Neural cell (in vitro differentiated cells): ENCODE results near the gene RAD51B. TPM values are rescaled to one million over a fixed set of nuclear protein-coding genes. Genes with fewer than 3 reads are reported as not detected.

Experiments used
- H2AFZ ChIP-seq: fragments of 200-600, 300-800 bp; sonication (generic), shearing (Covaris generic); 2 replicates; pipeline ENCODE4 v1.6.0; 2014; ENCODE audit warnings: low read depth, mild to moderate bottlenecking, antibody characterized with exemption, low read length, moderate library complexity
- H3F3A ChIP-seq: fragments of 200-600 bp; shearing (Covaris generic); 2 replicates; pipeline ENCODE4 v1.6.1; 2016; ENCODE audit warnings: mild to moderate bottlenecking, moderate library complexity, mixed read lengths, antibody characterized with exemption, low read length; ENCODE audit not compliant: insufficient read depth, poor library complexity, severe bottlenecking
- H3K27ac ChIP-seq: fragments of 200-600, 300-800 bp; sonication (generic), shearing (Covaris generic); 2 replicates; pipeline ENCODE4 v1.5.1; 2014; ENCODE audit warnings: mild to moderate bottlenecking, low read length, moderate library complexity
- H3K27me3 ChIP-seq: fragments of 300-800, 200-600 bp; sonication (generic), shearing (Covaris generic); 2 replicates; pipeline ENCODE4 v1.6.0; 2014; ENCODE audit warnings: mild to moderate bottlenecking, low read depth, low read length, moderate library complexity; ENCODE audit not compliant: insufficient read depth
- H3K36me3 ChIP-seq: fragments of 300-800, 200-600 bp; sonication (generic), shearing (Covaris generic); 2 replicates; pipeline ENCODE4 v1.5.1; 2014; ENCODE audit warnings: mild to moderate bottlenecking, antibody characterized with exemption, low read length, moderate library complexity; ENCODE audit not compliant: insufficient read depth
- H3K4me2 ChIP-seq: fragments of 300-800, 200-600 bp; sonication (generic), shearing (Covaris generic); 2 replicates; pipeline ENCODE4 v1.6.0; 2014; ENCODE audit warnings: mild to moderate bottlenecking, low read length
- H3K4me3 ChIP-seq: fragments of 300-800, 200-600 bp; sonication (generic), shearing (Covaris generic); 2 replicates; pipeline ENCODE4 v1.5.1; 2014; ENCODE audit warnings: mild to moderate bottlenecking, low read length, moderate library complexity
- H3K79me2 ChIP-seq: fragments of 200-600 bp; shearing (Covaris generic); replicated peaks from 2 replicates; pipeline ENCODE4 v1.6.0; 2014; ENCODE audit warnings: mild to moderate bottlenecking, low read length, moderate library complexity; ENCODE audit not compliant: insufficient read depth
- H3K9ac ChIP-seq: fragments of 300-800, 200-600 bp; sonication (generic), shearing (Covaris generic); 2 replicates; pipeline ENCODE4 v1.6.1; 2016; ENCODE audit warnings: mild to moderate bottlenecking, low read length, mixed read lengths
- H3K9me2 ChIP-seq: fragments of 200-600 bp; shearing (Covaris generic); 2 replicates; pipeline ENCODE4 v1.6.1; 2016; ENCODE audit warnings: mild to moderate bottlenecking, low read length, mixed read lengths; ENCODE audit not compliant: insufficient read depth
- H3K9me3 ChIP-seq: fragments of 200-600, 300-800 bp; sonication (generic), shearing (Covaris generic); 2 replicates; pipeline ENCODE4 v1.6.1; 2016; ENCODE audit warnings: mild to moderate bottlenecking, mixed run types, low read length, moderate library complexity, mixed read lengths
- H4K20me1 ChIP-seq: fragments of 200-600 bp; shearing (Covaris generic); 2 replicates; pipeline ENCODE4 v1.6.1; 2016; ENCODE audit warnings: mild to moderate bottlenecking, mixed run types; ENCODE audit not compliant: insufficient read depth
- CTCF ChIP-seq: fragments of 450-650 bp; IDR thresholded peaks from 2 replicates; pipeline ENCODE4 v1.5.1; 2014; ENCODE audit warnings: antibody characterized with exemption, mild to moderate bottlenecking, moderate library complexity; ENCODE audit not compliant: poor library complexity, severe bottlenecking
- EP300 ChIP-seq: fragments of 450-650 bp; conservative IDR thresholded peaks from 2 replicates; pipeline ENCODE4 v1.6.1; 2014; ENCODE audit warnings: antibody characterized with exemption, mild to moderate bottlenecking, moderate library complexity; ENCODE audit not compliant: poor library complexity, severe bottlenecking
- EZH2 ChIP-seq: fragments of 200-600, 300-800 bp; shearing (Covaris generic), sonication (generic); IDR thresholded peaks from 2 replicates; pipeline ENCODE4 v1.6.1; 2014; ENCODE audit warnings: antibody characterized with exemption, low read length, borderline replicate concordance, mild to moderate bottlenecking; ENCODE audit not compliant: insufficient read depth, poor library complexity, severe bottlenecking
- MXI1 ChIP-seq: fragments of 450-650 bp; conservative IDR thresholded peaks from 2 replicates; pipeline ENCODE4 v1.6.1; 2014; ENCODE audit warnings: antibody characterized with exemption, mild to moderate bottlenecking; ENCODE audit not compliant: poor library complexity, severe bottlenecking
- POLR2AphosphoS5 ChIP-seq: IDR thresholded peaks from 2 replicates; pipeline ENCODE4 v1.6.1; 2012
- RAD21 ChIP-seq: fragments of 450-650 bp; conservative IDR thresholded peaks from 2 replicates; pipeline ENCODE4 v1.6.1; 2014; ENCODE audit warnings: antibody characterized with exemption, mild to moderate bottlenecking, moderate library complexity
- REST ChIP-seq: IDR thresholded peaks from 2 replicates; pipeline ENCODE4 v1.6.1; 2012; ENCODE audit warnings: borderline replicate concordance
- SMC3 ChIP-seq: fragments of 450-650 bp; conservative IDR thresholded peaks from 2 replicates; pipeline ENCODE4 v1.6.1; 2014; ENCODE audit warnings: antibody characterized with exemption, mild to moderate bottlenecking, moderate library complexity; ENCODE audit not compliant: poor library complexity
- TAF1 ChIP-seq: IDR thresholded peaks from 2 replicates; pipeline ENCODE4 v1.6.1; 2012; ENCODE audit warnings: low read depth
- polyA plus RNA-seq: library from polyadenylated mRNA; depleted of rRNA; stranded (reverse); fragments of >200 nt; gene quantifications from 2 replicates; pipeline ENCODE4 v1.2.3, GENCODE V29; 2014

The RAD51B gene
- polyA plus RNA-seq, 1 donor from 2014 or later: 3.1 TPM

- no peak overlapping the region for H2AFZ ChIP-seq
- TF ChIP-seq SMC3: no peak
- TF ChIP-seq REST: no peak
- TF ChIP-seq RAD21: no peak
- no peak for TF ChIP-seq TAF1
- no peak for TF ChIP-seq POLR2AphosphoS5
- TF ChIP-seq MXI1: no peak
- no peak for TF ChIP-seq EZH2
- no peak for TF ChIP-seq CTCF
- no peaks in the 10 kb centered on the region for H3K27me3 ChIP-seq
- H3K36me3 ChIP-seq: no peaks in the 10 kb centered on the region
- no peak overlapping the region for H3K27ac ChIP-seq
- no peaks in the 10 kb centered on the region for H4K20me1 ChIP-seq
- no peak overlapping the region for H3K4me3 ChIP-seq
- no peak overlapping the region for H3K4me2 ChIP-seq
- no peaks in the 10 kb centered on the region for H3K9me3 ChIP-seq
- H3K9ac ChIP-seq: no peak overlapping the region
- H3K9me2 ChIP-seq: no peaks in the 10 kb centered on the region
- H3K79me2 ChIP-seq: no peaks in the 10 kb centered on the region
- no peaks in the 10 kb centered on the region for H3F3A ChIP-seq
These were observed 199.0 kb downstream of the RAD51B start for GRCh38 chr14:68018598-68018997.

- no peak for TF ChIP-seq TAF1
- TF ChIP-seq SMC3: no peak
- TF ChIP-seq MXI1: no peak
- no peak for TF ChIP-seq RAD21
- TF ChIP-seq POLR2AphosphoS5: no peak
- no peak for TF ChIP-seq REST
- no peak for TF ChIP-seq EP300
- TF ChIP-seq CTCF: no peak
- no peak for TF ChIP-seq EZH2
- Histone ChIP-seq H2AFZ (no peak overlapping the region), H4K20me1 (no peaks in the 10 kb centered on the region), H3K27ac (no peak overlapping the region), H3K27me3 (no peaks in the 10 kb centered on the region), H3K4me2 (no peak overlapping the region), H3K9ac (no peak overlapping the region), H3K36me3 (no peaks in the 10 kb centered on the region), H3K4me3 (no peak overlapping the region), H3K9me2 (no peaks in the 10 kb centered on the region), H3K9me3 (no peaks in the 10 kb centered on the region), H3F3A (no peaks in the 10 kb centered on the region), H3K79me2 (no peaks in the 10 kb centered on the region)
These were observed 200.9 kb downstream of the RAD51B start for GRCh38 chr14:68020493-68020892.
